Psoas muscle (tissue), 8 donors: ENCODE measurements around the gene CACNA1S. TPM values are rescaled to one million over a fixed set of nuclear protein-coding genes. Genes with fewer than 3 reads are reported as not detected.

Experiments used
- ATAC-seq, 4 donors: fragments of 200-7000 bp; cut with Tn5 transposase; one replicate each; pipeline ENCODE4 v1.9.1; 2020; ENCODE audit warnings: moderate library complexity in 3 of 4, mild to moderate bottlenecking in 2 of 4
- DNase-seq, 2 donors: peaks; one replicate each; pipeline ENCODE4 v3.0.0-alpha.2; 2020
- H3K27ac ChIP-seq: fragments of 200-600 bp; one replicate; pipeline ENCODE4 v1.8.0; 2022
- H3K27me3 ChIP-seq, 3 donors: fragments of 200-600 bp in 1 of 3; one replicate each; pipeline versions ENCODE4 v1.6.1 to v1.8.0; 2013 to 2022; ENCODE audit warnings: low read length in 2 of 3, mild to moderate bottlenecking in 2 of 3, moderate library complexity in 1 of 3; ENCODE audit not compliant: insufficient read depth in 3 of 3
- H3K36me3 ChIP-seq, 2 donors: fragments of 200-600 bp in 1 of 2; one replicate each; pipeline versions ENCODE4 v1.6.1 to v1.8.0; 2013 to 2022; ENCODE audit warnings: low read depth in 1 of 2, mild to moderate bottlenecking in 1 of 2, moderate library complexity in 1 of 2; ENCODE audit not compliant: insufficient read depth in 1 of 2
- H3K4me1 ChIP-seq: fragments of 200-600 bp; one replicate; pipeline ENCODE4 v1.8.0; 2022
- H3K4me3 ChIP-seq: fragments of 200-600 bp; one replicate; pipeline ENCODE4 v1.8.0; 2022; ENCODE audit warnings: mild to moderate bottlenecking
- H3K9me3 ChIP-seq: fragments of 200-600 bp; one replicate; pipeline ENCODE4 v1.8.0; 2022
- WGBS, 3 donors: extraction: QIAGEN DNeasy Blood & Tissue Kit; methylation state at CpG; one replicate each; pipeline versions ENCODE4 v1.1.6 to v1.1.7; 2013; 5-methylcytosine and 5-hydroxymethylcytosine counted together
- intact Hi-C, 2 donors: fragments of 100-400 bp; cut with DNase I; formaldehyde crosslinking; loops; one replicate each; pipeline versions ENCODE4 v1.11.0 to v1.14.2; 2022
- polyA plus RNA-seq, 3 donors: library from polyadenylated mRNA; stranded (reverse); fragments of 200-250 nt; gene quantifications; one replicate each; pipeline ENCODE4 v1.2.3, GENCODE V29; 2013
- total RNA-seq, 4 donors: library from RNA; stranded (reverse); fragmentation: NEBNext Ultra II Directional in 2 of 4; extraction: Animal tissue kit (Norgen Biotek cat#: 25700) in 2 of 4; gene quantifications; one replicate each; pipeline versions ENCODE4 v1.2.1 to v1.2.4, GENCODE V29; 2021 to 2023
- TF ChIP-seq, protein P1 (sequence below): fragments of 200-600 bp; IDR thresholded peaks from one replicate; pipeline ENCODE4 v1.8.0; 2022; ENCODE audit warnings: antibody characterized with exemption
- donor health status: healthy with polysubstance abuse.
- donor health status: DM: no; HTN: no; CAD: no; lungs with moderate emphysema.
- donor health status: Bipolar disorder and iron deficiency.
- donor health status: healthy.
- donor health status: DM: yes; HTN: yes; CAD: no.
- donor health status: DM: no; HTN: no; CAD: no.
- donor health status: DM: no; HTN: no; CAD: no.
- donor health status: DM: yes; HTN: yes; CAD: no.

The CACNA1S gene
- total and polyA plus RNA-seq, 7 donors, result 11.9 to 269 (median 56.3) TPM

DNA sequence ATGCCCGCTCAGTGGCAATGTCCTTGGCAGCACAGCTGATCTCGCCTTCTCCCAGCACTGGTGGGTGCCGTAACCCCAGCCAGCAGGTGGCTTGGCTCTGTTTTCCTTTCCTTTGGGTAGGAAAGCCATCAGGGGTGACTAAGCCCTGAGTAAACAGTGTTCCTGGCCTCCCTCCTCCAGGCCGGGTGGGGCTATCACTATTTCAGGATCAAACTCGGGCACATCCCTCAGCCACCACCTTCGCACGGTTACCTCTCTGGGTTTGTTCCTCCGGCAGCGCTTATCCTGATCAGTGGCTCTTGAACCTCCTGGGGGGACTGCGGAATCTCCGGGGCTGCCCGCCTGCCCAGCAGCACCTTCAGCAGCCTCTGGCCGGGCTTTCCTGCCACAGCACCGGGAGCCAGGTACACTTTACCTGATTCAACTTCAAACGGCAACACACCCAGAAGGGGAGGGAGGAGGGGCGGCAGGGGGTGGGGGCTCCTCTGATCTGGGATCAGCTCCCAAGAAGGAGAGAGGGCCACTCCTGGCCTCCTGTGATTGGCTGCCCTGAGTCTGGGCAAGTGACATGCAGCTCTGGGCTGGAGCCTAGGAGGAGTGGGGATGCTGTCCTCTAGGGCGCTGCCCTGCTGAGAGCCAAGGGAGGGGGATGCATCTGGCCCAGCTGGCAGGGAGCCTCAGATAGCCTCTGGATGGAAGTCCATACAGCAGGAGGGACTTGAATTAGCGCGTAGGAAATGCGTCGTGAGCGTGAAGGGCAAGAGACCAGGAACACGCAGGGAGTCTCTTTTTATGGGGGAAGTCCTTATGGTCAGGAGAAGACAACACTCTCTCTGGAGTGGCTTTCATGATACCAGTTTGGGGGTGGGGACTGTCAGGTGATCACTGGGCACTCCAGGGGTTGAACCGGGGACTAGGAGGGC lies 14.9 kb upstream of the CACNA1S start, which contains the start of gene ASCL5:
TSS of gene ASCL5 (minus strand) at position 353 of the 923 bp plus-strand sequence. CDS start 11,812 bp downstream, outside the sequence.
- ATAC-seq (peak; percentile 31 to 88 (median 73)), DNase-seq (peak in 1 of 2 donors; percentile 35)
- Histone ChIP-seq H3K9me3 (no peaks in the 10 kb centered on the region), H3K27me3 (no peaks in the 10 kb centered on the region), H3K4me1 (no peaks in the 10 kb centered on the region), H3K27ac (no peak within 1 kb of the TSS), H3K4me3 (no peak within 1 kb of the TSS), H3K36me3 (no peaks in the 10 kb centered on the region)
- TF ChIP-seq, protein P1, sequence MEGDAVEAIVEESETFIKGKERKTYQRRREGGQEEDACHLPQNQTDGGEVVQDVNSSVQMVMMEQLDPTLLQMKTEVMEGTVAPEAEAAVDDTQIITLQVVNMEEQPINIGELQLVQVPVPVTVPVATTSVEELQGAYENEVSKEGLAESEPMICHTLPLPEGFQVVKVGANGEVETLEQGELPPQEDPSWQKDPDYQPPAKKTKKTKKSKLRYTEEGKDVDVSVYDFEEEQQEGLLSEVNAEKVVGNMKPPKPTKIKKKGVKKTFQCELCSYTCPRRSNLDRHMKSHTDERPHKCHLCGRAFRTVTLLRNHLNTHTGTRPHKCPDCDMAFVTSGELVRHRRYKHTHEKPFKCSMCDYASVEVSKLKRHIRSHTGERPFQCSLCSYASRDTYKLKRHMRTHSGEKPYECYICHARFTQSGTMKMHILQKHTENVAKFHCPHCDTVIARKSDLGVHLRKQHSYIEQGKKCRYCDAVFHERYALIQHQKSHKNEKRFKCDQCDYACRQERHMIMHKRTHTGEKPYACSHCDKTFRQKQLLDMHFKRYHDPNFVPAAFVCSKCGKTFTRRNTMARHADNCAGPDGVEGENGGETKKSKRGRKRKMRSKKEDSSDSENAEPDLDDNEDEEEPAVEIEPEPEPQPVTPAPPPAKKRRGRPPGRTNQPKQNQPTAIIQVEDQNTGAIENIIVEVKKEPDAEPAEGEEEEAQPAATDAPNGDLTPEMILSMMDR, result no peak
- WGBS, 3 donors, result 79 to 89% (median 86%) methylated on average over 21 to 24 of the region's 24 CpGs
- intact Hi-C loops, result no loop called here

DNA sequence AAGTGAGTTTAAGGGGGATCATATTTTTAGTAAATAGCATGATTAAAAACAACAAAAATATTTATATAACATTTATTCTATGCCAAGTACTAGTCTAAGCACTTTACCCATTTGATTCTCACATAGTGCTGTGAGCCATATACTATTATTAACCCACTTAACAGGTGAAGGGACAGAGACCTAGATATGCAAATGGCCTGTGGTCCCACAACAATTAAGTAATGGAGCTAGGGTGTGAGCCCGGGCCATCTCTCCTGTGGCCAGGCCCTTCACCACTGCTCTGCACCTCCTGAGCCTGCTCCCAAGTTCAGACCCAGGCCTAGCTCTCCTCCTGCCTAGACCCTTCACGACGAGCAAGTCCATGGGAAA lies 14.2 kb upstream of the CACNA1S start:
- Histone ChIP-seq H3K9me3 (no peaks in the 10 kb centered on the region), H3K4me1 (no peaks in the 10 kb centered on the region), H3K27ac (no peak overlapping the region), H3K27me3 (no peaks in the 10 kb centered on the region), H3K36me3 (no peaks in the 10 kb centered on the region), H3K4me3 (no peak overlapping the region)
- intact Hi-C loops, result no loop called here
- TF ChIP-seq, protein P1, result no peak
- ATAC-seq (peak in 3 of 4 donors; percentile 2 to 52 (median 4)), DNase-seq (no peak)
- WGBS, 3 donors, result 63 to 68% (median 65%) methylated on average over 3 of the region's 3 CpGs

DNA sequence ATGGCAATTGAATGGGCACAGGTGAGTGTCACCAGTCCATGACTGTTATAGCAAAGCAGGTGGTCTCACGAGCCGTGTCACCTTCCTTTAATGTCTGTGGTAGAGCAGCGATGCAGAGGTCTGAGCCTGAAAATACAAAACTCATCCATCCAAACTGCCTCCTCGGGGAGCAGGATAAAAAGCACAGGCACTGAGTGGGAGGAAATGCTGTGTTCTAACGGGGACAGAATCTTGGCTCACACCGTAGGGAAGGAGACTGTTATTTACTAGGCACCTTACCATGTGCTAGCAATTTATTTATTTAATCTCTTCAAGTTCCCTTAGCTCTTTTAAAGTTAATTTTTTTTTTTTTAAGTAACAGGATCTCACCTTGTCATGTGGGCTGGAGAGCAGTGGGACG lies 13.6 kb upstream of the CACNA1S start:
- Histone ChIP-seq H3K9me3 (no peaks in the 10 kb centered on the region), H3K4me3 (no peak overlapping the region), H3K4me1 (no peaks in the 10 kb centered on the region), H3K27ac (no peak overlapping the region), H3K36me3 (no peaks in the 10 kb centered on the region), H3K27me3 (no peaks in the 10 kb centered on the region)
- DNase-seq, result no peak
- ATAC-seq, result peak in 1 of 4 donors; percentile 28
- TF ChIP-seq, protein P1, result no peak
- WGBS, 3 donors, result 60 to 66% (median 63%) methylated on average over 7 of the region's 7 CpGs
- intact Hi-C loops, result no loop called here

DNA sequence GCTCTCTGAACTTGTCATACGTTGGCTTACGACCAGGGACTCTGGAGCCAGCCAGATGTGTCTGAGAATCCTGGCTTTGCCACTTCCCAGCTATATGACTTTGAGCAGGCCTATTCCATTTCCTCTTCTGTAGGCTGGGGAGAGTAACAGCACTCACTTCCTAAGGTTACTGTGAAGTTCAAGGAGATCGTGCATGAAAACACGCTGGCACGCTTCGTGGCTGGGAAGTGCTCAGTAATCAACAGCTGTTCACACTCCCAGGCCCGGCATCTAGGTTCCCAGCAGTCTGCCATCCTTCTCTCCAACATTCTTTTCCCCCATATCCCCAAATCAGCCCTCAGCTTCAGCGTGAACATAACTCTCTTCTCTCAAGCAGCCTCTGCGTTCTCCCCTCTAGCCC lies 12.8 kb upstream of the CACNA1S start:
- H3K27me3 ChIP-seq, result no peaks in the 10 kb centered on the region
- H3K4me3 ChIP-seq, result no peak overlapping the region
- no peaks in the 10 kb centered on the region for H3K36me3 ChIP-seq
- TF ChIP-seq, protein P1, result no peak
- H3K27ac ChIP-seq, result no peak overlapping the region
- no peaks in the 10 kb centered on the region for H3K9me3 ChIP-seq
- DNase-seq (no peak), ATAC-seq (peak in 3 of 4 donors; percentile 28 to 45 (median 44))
- H3K4me1 ChIP-seq, result no peaks in the 10 kb centered on the region
- intact Hi-C loops, result no loop called here
- 39 to 54% (median 51%) methylated on average over 9 of the region's 9 CpGs for WGBS, 3 donors
